HCT116 (cell line): ENCODE results near the gene PRM3. TPM values are rescaled to one million over a fixed set of nuclear protein-coding genes. Genes with fewer than 3 reads are reported as not detected.

ENCODE experiments used
- ATAC-seq: fragments of 200-7000 bp; cut with Tn5 transposase; 2 replicates; pipeline ENCODE4 v1.9.1; 2020; ENCODE audit warnings: mild to moderate bottlenecking, moderate library complexity
- BruUV-seq: library from RNA; stranded (reverse); fragments of 400-500 nt; replicated peaks from 2 replicates; lab custom pipeline; 2021; lab: Mats Ljungman, UMichigan
- CTCF ChIA-PET: fragments of 300-600 bp; sonication (Branson Sonifier 250); formaldehyde crosslinking; loops from one replicate; lab custom pipeline; 2021; ENCODE audit warnings: antibody characterized with exemption; lab: Charles Lee
- POLR2A ChIA-PET: fragments of 300-600, 350-600 bp; sonication (Branson Sonifier 250); formaldehyde crosslinking; loops from one replicate; lab custom pipeline; 2021; ENCODE audit warnings: antibody characterized with exemption; lab: Charles Lee
- RAD21 ChIA-PET, 2 experiments: fragments of 300-600 bp; sonication (Branson Sonifier 250); formaldehyde crosslinking; loops; one replicate each; lab custom pipeline; 2023; ENCODE audit warnings: low total read pairs in 2 of 2; ENCODE audit not compliant: uncharacterized antibody in 2 of 2, unreplicated experiment in 2 of 2, low non-redundant PET in 1 of 2; lab: Charles Lee
- DNase-seq: peaks from one replicate; pipeline ENCODE4 v3.0.0-alpha.2; 2010; ENCODE audit warnings: low read depth, low spot score
- H2AFZ ChIP-seq: fragments of 200-600 bp; shearing (Covaris generic), sonication (generic); 2 replicates; pipeline ENCODE4 v1.6.1; 2017; ENCODE audit warnings: low read depth, mixed run types, mixed read lengths, antibody characterized with exemption, low read length; ENCODE audit not compliant: poor library complexity, severe bottlenecking
- H3K27ac ChIP-seq: 2 replicates; pipeline ENCODE4 v1.5.1; 2012; ENCODE audit warnings: low read depth, low read length
- H3K27me3 ChIP-seq: fragments of 200-600 bp; sonication (generic); 2 replicates; pipeline ENCODE4 v1.6.1; 2016; ENCODE audit warnings: mixed run types, low read length, mixed read lengths; ENCODE audit not compliant: insufficient read depth
- H3K36me3 ChIP-seq, 2 experiments: fragments of 200-500 bp in 1 of 2; fragments of 200-600 bp in 1 of 2; sonication (Bioruptor generic) in 1 of 2; sonication (generic) in 1 of 2; 2 replicates each; pipeline versions ENCODE4 v1.5.1 to v1.6.1; 2014 to 2016; ENCODE audit warnings: low read length in 2 of 2, inconsistent platforms in 1 of 2, mixed read lengths in 1 of 2, mixed run types in 1 of 2; ENCODE audit not compliant: insufficient read depth in 2 of 2, control insufficient read depth in 1 of 2
- H3K4me1 ChIP-seq, 2 experiments: fragments of 200-600 bp in 1 of 2; sonication (generic) in 1 of 2; 2 replicates each; pipeline versions ENCODE4 v1.5.1 to v1.6.1; 2012 to 2017; ENCODE audit warnings: low read length in 2 of 2, inconsistent platforms in 1 of 2, mild to moderate bottlenecking in 1 of 2, mixed read lengths in 1 of 2, mixed run types in 1 of 2, moderate library complexity in 1 of 2; ENCODE audit not compliant: insufficient read depth in 2 of 2, control insufficient read depth in 1 of 2
- H3K4me2 ChIP-seq: fragments of 200-600 bp; sonication (generic); 2 replicates; pipeline ENCODE4 v1.6.1; 2017; ENCODE audit warnings: mixed run types, low read length, mixed read lengths
- H3K4me3 ChIP-seq, 2 experiments: fragments of 200-600 bp in 1 of 2; sonication (generic) in 1 of 2; replicated peaks in 1 of 2; 2 replicates each; pipeline ENCODE4 v1.5.1; 2011 to 2016; ENCODE audit warnings: low read length in 2 of 2, control low read depth in 1 of 2, low read depth in 1 of 2, mild to moderate bottlenecking in 1 of 2, mixed read lengths in 1 of 2, mixed run types in 1 of 2
- H3K79me2 ChIP-seq: fragments of 200-600 bp; sonication (generic); 2 replicates; pipeline ENCODE4 v1.6.1; 2017; ENCODE audit warnings: mild to moderate bottlenecking, mixed run types, low read length, moderate library complexity, mixed read lengths; ENCODE audit not compliant: insufficient read depth
- H3K9ac ChIP-seq: fragments of 200-600 bp; sonication (generic); 2 replicates; pipeline ENCODE4 v1.6.1; 2016; ENCODE audit warnings: low read length, mixed read lengths
- H3K9me2 ChIP-seq: fragments of 200-600 bp; sonication (generic), shearing (Covaris generic); 2 replicates; pipeline ENCODE4 v1.6.1; 2017; ENCODE audit warnings: mixed run types, mild to moderate bottlenecking, moderate library complexity; ENCODE audit not compliant: insufficient read depth
- H3K9me3 ChIP-seq, 2 experiments: fragments of 200-500 bp in 1 of 2; fragments of 200-600 bp in 1 of 2; sonication (Bioruptor generic) in 1 of 2; sonication (generic) in 1 of 2; 2 replicates each; pipeline ENCODE4 v1.6.1; 2014 to 2017; ENCODE audit warnings: low read length in 2 of 2, mixed read lengths in 2 of 2, inconsistent platforms in 1 of 2, low read depth in 1 of 2, mild to moderate bottlenecking in 1 of 2, mixed run types in 1 of 2, moderate library complexity in 1 of 2; ENCODE audit not compliant: control insufficient read depth in 1 of 2, insufficient read depth in 1 of 2
- H4K20me1 ChIP-seq: fragments of 200-600 bp; sonication (generic), shearing (Covaris generic); 2 replicates; pipeline ENCODE4 v1.6.1; 2017; ENCODE audit warnings: mixed run types, mild to moderate bottlenecking, moderate library complexity; ENCODE audit not compliant: insufficient read depth
- JUND ChIP-seq: IDR thresholded peaks from 2 replicates; pipeline ENCODE4 v1.6.1; 2012
- POLR2A ChIP-seq: IDR thresholded peaks from 2 replicates; pipeline ENCODE4 v1.7.0; 2011; ENCODE audit warnings: borderline replicate concordance; ENCODE audit not compliant: insufficient read depth, insufficient read length; ENCODE audit errors: extremely low read depth
- YY1 ChIP-seq: IDR thresholded peaks from 2 replicates; pipeline ENCODE4 v1.6.1; 2011; ENCODE audit warnings: low read length, low read depth, moderate library complexity, mild to moderate bottlenecking; ENCODE audit not compliant: insufficient replicate concordance; ENCODE audit errors: extremely low read depth
- intact Hi-C: fragments of 100-400 bp; cut with micrococcal nuclease; formaldehyde crosslinking; loops from 2 replicates; pipeline ENCODE4 v1.10.0; 2022
- total RNA-seq: library from RNA; stranded (reverse); gene quantifications from one replicate; pipeline ENCODE4 v1.2.1, GENCODE V29; 2021; ENCODE audit not compliant: unreplicated experiment
- TF ChIP-seq, protein P1 (sequence below): IDR thresholded peaks from 2 replicates; pipeline ENCODE4 v1.6.1; 2011; ENCODE audit warnings: mild to moderate bottlenecking, low read length, moderate library complexity; ENCODE audit not compliant: insufficient replicate concordance; ENCODE audit errors: extremely low read depth

The PRM3 gene
- total RNA-seq, 1 experiment from 2014 or later = not detected

DNA sequence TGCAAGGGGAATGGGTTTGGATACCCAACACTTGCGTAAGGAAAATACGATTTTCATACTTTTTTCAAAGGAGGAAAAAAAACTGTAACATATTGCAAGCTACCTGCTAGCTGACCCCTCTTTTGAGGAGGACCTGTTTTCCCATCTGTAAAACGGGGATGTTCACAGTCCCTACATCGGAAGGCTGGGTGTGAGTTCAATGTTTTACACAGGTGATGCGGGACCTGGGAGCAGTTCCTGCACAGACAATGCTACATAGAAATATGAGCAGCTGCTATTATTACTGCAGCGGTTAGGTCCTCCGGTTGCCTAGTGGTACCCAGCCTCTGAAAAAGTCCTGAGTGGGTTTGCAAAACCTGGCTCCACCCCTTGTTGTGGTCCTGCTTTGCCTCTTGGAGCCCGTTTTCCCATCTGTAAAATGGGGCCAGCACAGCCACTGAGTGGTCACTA is 20.9 kb downstream of the PRM3 start (continued):
- TF ChIP-seq JUND = no peak
- TF ChIP-seq POLR2A = no peak

DNA sequence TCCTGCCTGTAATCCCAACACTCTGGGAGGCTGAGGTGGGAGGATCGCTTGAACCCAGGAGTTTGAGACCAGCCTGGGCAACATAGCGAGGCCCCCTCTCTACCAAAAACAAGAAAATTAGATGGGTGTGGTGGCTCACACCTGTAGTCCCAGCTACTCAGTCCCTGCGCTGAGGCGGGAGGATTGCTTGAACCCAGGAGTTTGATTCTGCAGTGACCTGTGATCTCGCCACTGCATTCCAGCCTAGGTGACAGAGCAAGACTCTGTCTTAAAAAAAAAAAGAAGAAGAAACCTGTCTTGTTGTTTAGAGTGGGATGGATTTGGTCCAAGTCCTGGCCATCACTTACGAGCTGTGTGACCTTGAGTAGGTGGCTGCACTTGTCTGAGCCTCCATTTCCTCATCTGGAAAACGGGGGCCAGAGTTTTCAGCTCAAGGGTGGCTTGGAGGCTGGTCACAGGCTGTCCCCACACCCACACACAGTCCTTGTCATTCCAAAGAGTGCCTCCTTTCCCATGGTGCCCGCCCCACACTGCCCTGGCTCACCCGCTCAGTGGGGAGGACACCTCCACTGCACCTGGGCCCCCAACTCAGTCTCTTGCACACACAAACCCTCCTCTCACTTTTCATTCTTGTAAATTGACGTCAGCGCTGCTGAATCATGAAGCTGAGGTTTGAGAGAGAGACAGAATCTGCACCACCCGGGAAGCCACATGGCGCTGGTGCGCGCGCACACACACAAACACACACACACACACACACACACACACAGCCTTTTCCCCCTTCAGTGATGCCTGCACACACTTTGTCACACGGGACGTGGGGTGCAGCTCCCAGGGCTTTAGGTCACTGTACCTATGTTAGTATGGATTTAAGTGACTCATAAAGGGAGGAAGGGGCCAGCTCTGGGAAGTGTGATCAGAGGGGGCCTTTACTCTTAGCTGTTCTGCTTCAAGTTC is 21.6 kb downstream of the PRM3 start:
- Histone ChIP-seq H3K4me2 (no peak overlapping the region), H3K9me2 (no peaks in the 10 kb centered on the region), H3K36me3 (no peaks in the 10 kb centered on the region), H3K4me1 (peaks cover 3 to 23% of the 10 kb centered on the region in 2 experiments; a peak in 3 of 4 replicates), H3K27me3 (no peaks in the 10 kb centered on the region), H3K9me3 (no peaks in the 10 kb centered on the region), H3K27ac (no peak overlapping the region), H3K9ac (no peak overlapping the region), H3K79me2 (no peaks in the 10 kb centered on the region), H2AFZ (no peak overlapping the region), H3K4me3 (no peak overlapping the region), H4K20me1 (no peaks in the 10 kb centered on the region)
- no TSS peak for BruUV-seq
- CTCF ChIA-PET = interaction anchor here (1.0 kb wide), 1 partner anchor 280 kb away, joined by 5 read pairs; no protein-coding TSS in a partner anchor
- DNase-seq = no peak
- TF ChIP-seq, protein P1, sequence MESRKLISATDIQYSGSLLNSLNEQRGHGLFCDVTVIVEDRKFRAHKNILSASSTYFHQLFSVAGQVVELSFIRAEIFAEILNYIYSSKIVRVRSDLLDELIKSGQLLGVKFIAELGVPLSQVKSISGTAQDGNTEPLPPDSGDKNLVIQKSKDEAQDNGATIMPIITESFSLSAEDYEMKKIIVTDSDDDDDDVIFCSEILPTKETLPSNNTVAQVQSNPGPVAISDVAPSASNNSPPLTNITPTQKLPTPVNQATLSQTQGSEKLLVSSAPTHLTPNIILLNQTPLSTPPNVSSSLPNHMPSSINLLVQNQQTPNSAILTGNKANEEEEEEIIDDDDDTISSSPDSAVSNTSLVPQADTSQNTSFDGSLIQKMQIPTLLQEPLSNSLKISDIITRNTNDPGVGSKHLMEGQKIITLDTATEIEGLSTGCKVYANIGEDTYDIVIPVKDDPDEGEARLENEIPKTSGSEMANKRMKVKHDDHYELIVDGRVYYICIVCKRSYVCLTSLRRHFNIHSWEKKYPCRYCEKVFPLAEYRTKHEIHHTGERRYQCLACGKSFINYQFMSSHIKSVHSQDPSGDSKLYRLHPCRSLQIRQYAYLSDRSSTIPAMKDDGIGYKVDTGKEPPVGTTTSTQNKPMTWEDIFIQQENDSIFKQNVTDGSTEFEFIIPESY = no peak
- TF ChIP-seq YY1 = no peak
- POLR2A ChIA-PET = no interaction called here
- intact Hi-C loops = no loop called here
- no peak for ATAC-seq
- RAD21 ChIA-PET = interaction anchor here in 1 of 2 experiments (0.6 kb wide), 1 partner anchor 770 kb away, joined by 3 read pairs; no protein-coding TSS in a partner anchor
